Endothelial cell of coronary artery (primary cell): ENCODE measurements around the gene CAVIN1. TPM values are rescaled to one million over a fixed set of nuclear protein-coding genes. Genes with fewer than 3 reads are reported as not detected.

Experiments used
- total RNA-seq: library from RNA; depleted of rRNA; stranded (reverse); fragments of >200 nt; gene quantifications from 2 replicates; pipeline ENCODE4 v1.2.3, GENCODE V29; 2014

CAVIN1 gene, protein sequence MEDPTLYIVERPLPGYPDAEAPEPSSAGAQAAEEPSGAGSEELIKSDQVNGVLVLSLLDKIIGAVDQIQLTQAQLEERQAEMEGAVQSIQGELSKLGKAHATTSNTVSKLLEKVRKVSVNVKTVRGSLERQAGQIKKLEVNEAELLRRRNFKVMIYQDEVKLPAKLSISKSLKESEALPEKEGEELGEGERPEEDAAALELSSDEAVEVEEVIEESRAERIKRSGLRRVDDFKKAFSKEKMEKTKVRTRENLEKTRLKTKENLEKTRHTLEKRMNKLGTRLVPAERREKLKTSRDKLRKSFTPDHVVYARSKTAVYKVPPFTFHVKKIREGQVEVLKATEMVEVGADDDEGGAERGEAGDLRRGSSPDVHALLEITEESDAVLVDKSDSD
- total RNA-seq, result 733 and 826 TPM in 2 replicates

GRCh38 chr17:42422958-42423712 is at the start of gene CAVIN1:
TSS of gene CAVIN1 (minus strand) at chr17:42423256. CDS start at chr17:42423097, 159 bp downstream.

DNA sequence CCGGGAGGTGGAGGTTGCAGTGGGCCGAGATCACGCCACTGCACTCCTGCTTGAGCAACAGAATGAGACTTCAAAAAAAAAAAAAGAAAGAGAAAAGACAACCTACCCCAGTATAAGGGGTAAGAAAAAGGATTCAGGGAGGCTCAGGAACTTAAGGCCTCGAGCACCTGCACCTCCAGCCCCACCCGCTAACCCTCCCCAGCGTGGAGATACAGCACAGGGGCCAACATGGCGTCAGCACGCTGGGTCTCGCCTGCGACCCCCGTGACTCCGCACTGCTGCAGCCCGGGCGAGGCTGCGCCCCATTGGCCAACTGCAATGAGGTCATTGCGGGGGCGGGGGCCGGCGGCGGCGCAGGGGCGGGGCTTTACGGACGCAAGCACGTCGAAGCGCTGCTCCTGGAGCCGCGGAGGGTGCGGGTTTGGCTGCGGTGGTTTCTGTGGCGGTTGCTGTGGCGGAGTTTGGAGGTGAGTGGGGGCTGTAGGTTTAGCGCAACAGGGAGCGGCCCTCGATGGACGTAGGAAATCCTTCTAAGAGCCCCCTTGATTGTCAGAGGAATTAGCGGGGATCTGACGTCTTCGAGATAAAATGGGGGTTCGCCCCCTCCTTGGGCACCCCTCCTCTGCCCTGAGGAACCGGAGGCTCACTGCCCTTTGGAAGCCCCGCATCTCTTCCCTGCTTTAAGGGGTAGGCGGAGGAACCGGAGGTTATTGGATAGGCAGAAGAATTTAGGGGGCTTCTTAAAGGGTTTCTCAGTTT is 35.6 kb upstream of the CAVIN1 start, which contains the start of gene ATP6V0A1:
ATP6V0A1 (plus strand) TSS at position 382 of the 759 bp plus-strand sequence. CDS start 2,017 bp downstream, outside the sequence.

GRCh38 chr17:42388381-42389134 is 34.5 kb downstream of the CAVIN1 start, which contains the start of gene STAT3:
TSS of gene STAT3 (minus strand) at chr17:42388442. CDS start at chr17:42348516, 39,926 bp downstream.

Other genes starting within 250 kb of the CAVIN1 start
- under 0.01 TPM in 2 replicates for gene KCNH4, start 242.1 kb downstream of the CAVIN1 start, total RNA-seq
- not detected in 2 replicates for gene HCRT, start 237.8 kb downstream of the CAVIN1 start, total RNA-seq
- gene GHDC, start 228.8 kb downstream of the CAVIN1 start, total RNA-seq, result 8.5 and 15.0 TPM in 2 replicates
- gene STAT5B, start 146.9 kb downstream of the CAVIN1 start, total RNA-seq, result 30.3 and 43.4 TPM in 2 replicates
- 14.8 and 25.9 TPM in 2 replicates for gene STAT5A, start 134.8 kb downstream of the CAVIN1 start, total RNA-seq
- gene STAT3, start 34.8 kb downstream of the CAVIN1 start, total RNA-seq, result 76.6 and 104 TPM in 2 replicates
- gene ATP6V0A1, start 35.6 kb upstream of the CAVIN1 start, total RNA-seq, result 25.6 and 39.2 TPM in 2 replicates
- 15.8 and 16.4 TPM in 2 replicates for gene NAGLU, start 113.0 kb upstream of the CAVIN1 start, total RNA-seq
- 0.63 and 2.8 TPM in 2 replicates for gene HSD17B1, start 129.7 kb upstream of the CAVIN1 start, total RNA-seq
- gene COASY, start 138.9 kb upstream of the CAVIN1 start, total RNA-seq, result 12.2 and 16.9 TPM in 2 replicates
- gene MLX, start 143.8 kb upstream of the CAVIN1 start, total RNA-seq, result 24.9 and 33.0 TPM in 2 replicates
- gene PSMC3IP, start 154.5 kb upstream of the CAVIN1 start, total RNA-seq, result 3.9 and 7.3 TPM in 2 replicates
- gene RETREG3, start 186.1 kb upstream of the CAVIN1 start, total RNA-seq, result 39.9 and 45.7 TPM in 2 replicates
- 29.6 and 30.2 TPM in 2 replicates for gene TUBG1, start 186.4 kb upstream of the CAVIN1 start, total RNA-seq
- 3.0 and 4.7 TPM in 2 replicates for gene TUBG2, start 236.0 kb upstream of the CAVIN1 start, total RNA-seq